Middle frontal gyrus (tissue), 1 donor: ENCODE data around the gene CES4A.
A peak's percentile ranks its signal among the peaks of the same experiment; 100 is the strongest.
"Not testable (repeated sequence)": the region's sequence is repeated elsewhere in the genome, so short reads cannot be mapped to it uniquely, and the experiment has no call there.

ENCODE experiments used
- DNase-seq: peaks from one replicate; pipeline ENCODE4 v3.0.0-alpha.2; 2015; ENCODE audit warnings: low spot score; ENCODE audit errors: extremely low spot score

CES4A gene

GRCh38 chr16:66988197-66988788 is at the start of gene CES4A:
Gene CES4A (plus strand): TSS chr16:66988589. CDS start chr16:66988773, 184 bp downstream.
- DNase-seq, result no peak

- DNase-seq, result no peak
Measured at GRCh38 chr16:66939366-66939765, 49.0 kb upstream of the CES4A start.

- no peak for DNase-seq
Measured at GRCh38 chr16:66940236-66940635, 48.2 kb upstream of the CES4A start.

- no peak for DNase-seq
Measured at GRCh38 chr16:66942981-66943380, 45.4 kb upstream of the CES4A start.

GRCh38 chr16:66943426-66944053 is 44.8 kb upstream of the CES4A start:
- DNase-seq, result no peak

GRCh38 chr16:66944054-66944441 is 44.3 kb upstream of the CES4A start:
- no peak for DNase-seq

GRCh38 chr16:66944971-66945370 is 43.4 kb upstream of the CES4A start:
- not testable (repeated sequence) for DNase-seq

GRCh38 chr16:66945939-66946338 is 42.5 kb upstream of the CES4A start:
- no peak for DNase-seq

- no peak for DNase-seq
Measured at GRCh38 chr16:66946541-66946940, 41.8 kb upstream of the CES4A start.

GRCh38 chr16:66946974-66947301 is 41.5 kb upstream of the CES4A start:
- DNase-seq, result no peak

GRCh38 chr16:66947302-66948065 is 40.9 kb upstream of the CES4A start:
- peak; percentile 77 for DNase-seq

- no peak for DNase-seq
Measured at GRCh38 chr16:66948134-66948836, 40.1 kb upstream of the CES4A start.

- no peak for DNase-seq
Measured at GRCh38 chr16:66948837-66949225, 39.6 kb upstream of the CES4A start.

- DNase-seq, result no peak
Measured at GRCh38 chr16:66949472-66949871, 38.9 kb upstream of the CES4A start.

- no peak for DNase-seq
Measured at GRCh38 chr16:66950437-66950836, 38.0 kb upstream of the CES4A start.

- DNase-seq, result no peak
Measured at GRCh38 chr16:66950971-66951790, 37.2 kb upstream of the CES4A start.

GRCh38 chr16:66952430-66953110 is 35.8 kb upstream of the CES4A start:
- no peak for DNase-seq

GRCh38 chr16:66953462-66954096 is 34.8 kb upstream of the CES4A start:
- DNase-seq, result no peak

GRCh38 chr16:66954097-66954659 is 34.2 kb upstream of the CES4A start:
- peak; percentile 68 for DNase-seq
